K562 (cell line): ENCODE results near the gene PPP1R9A. TPM values are rescaled to one million over a fixed set of nuclear protein-coding genes. Genes with fewer than 3 reads are reported as not detected.

Source experiments
- ATAC-seq: fragments of 200-7000 bp; cut with Tn5 transposase; 3 replicates; pipeline ENCODE4 v1.9.1; 2020; ENCODE audit warnings: moderate library complexity
- BruUV-seq: library from RNA; stranded (reverse); fragments of 400-500 nt; replicated peaks from 2 replicates; lab custom pipeline; 2021; lab: Mats Ljungman, UMichigan
- CTCF ChIA-PET: fragments of 300-600 bp; formaldehyde crosslinking; extraction: SDS; loops from one replicate; lab custom pipeline; 2021; ENCODE audit warnings: low intra/inter-chr PET ratio; lab: Yijun Ruan, JAX
- POLR2A ChIA-PET: fragments of 300-600, 350-650 bp; sonication (Branson Sonifier 250); formaldehyde crosslinking; extraction: SDS; loops from one replicate; lab custom pipeline; 2021; ENCODE audit warnings: antibody characterized with exemption, inconsistent platforms; lab: Yijun Ruan, JAX
- DNase-seq, 4 experiments: peaks; one replicate each; pipeline versions ENCODE4 v3.0.0 to v3.0.0-alpha.2; 2011 to 2018; ENCODE audit warnings: low spot score in 3 of 4, mixed read lengths in 3 of 4; ENCODE audit errors: extremely low read depth in 1 of 4
- FAIRE-seq: peaks from 2 replicates; lab custom pipeline; 2011; peaks lifted over from hg19 to GRCh38; lab: Jason Lieb, UNC
- H2AFZ ChIP-seq: 2 replicates; pipeline ENCODE4 v1.6.0; 2011; ENCODE audit warnings: low read depth, low read length, control low read depth, inconsistent platforms
- H3K27ac ChIP-seq: fragments of 200-600 bp; 3 replicates; pipeline ENCODE4 v1.8.0; 2011; ENCODE audit warnings: low read depth, mild to moderate bottlenecking, control low read depth, inconsistent platforms, low read length, moderate library complexity, mixed read lengths; ENCODE audit errors: extremely low read depth
- H3K27me3 ChIP-seq, 2 experiments: fragments of 300-600 bp in 1 of 2; 2 replicates in 1 of 2; 3 replicates in 1 of 2; pipeline versions ENCODE4 v1.6.0 to v1.8.0; 2011; ENCODE audit warnings: inconsistent platforms in 2 of 2, low read length in 2 of 2, mild to moderate bottlenecking in 1 of 2, mixed read lengths in 1 of 2, moderate library complexity in 1 of 2; ENCODE audit not compliant: control insufficient read depth in 2 of 2, insufficient read depth in 2 of 2
- H3K36me3 ChIP-seq: fragments of 300-600 bp; 3 replicates; pipeline ENCODE4 v1.8.0; 2011; ENCODE audit warnings: mild to moderate bottlenecking, low read length, inconsistent platforms; ENCODE audit not compliant: control insufficient read depth, insufficient read depth
- H3K4me1 ChIP-seq, 2 experiments: fragments of 200-600 bp in 1 of 2; replicated peaks in 1 of 2; 2 replicates in 1 of 2; 3 replicates in 1 of 2; pipeline versions ENCODE4 v1.5.1 to v1.8.0; 2011; ENCODE audit warnings: inconsistent platforms in 2 of 2, low read length in 2 of 2, mild to moderate bottlenecking in 1 of 2, mixed read lengths in 1 of 2, moderate library complexity in 1 of 2; ENCODE audit not compliant: control insufficient read depth in 2 of 2, insufficient read depth in 2 of 2
- H3K4me2 ChIP-seq: 2 replicates; pipeline ENCODE4 v1.6.1; 2011; ENCODE audit warnings: low read length, control low read depth, inconsistent platforms, mixed read lengths; ENCODE audit not compliant: insufficient read depth
- H3K4me3 ChIP-seq: fragments of 200-600 bp; sonication (generic), shearing (Covaris generic); 2 replicates; pipeline ENCODE4 v1.5.1; 2016; ENCODE audit warnings: control low read depth, inconsistent platforms
- H3K79me2 ChIP-seq: fragments of 200-600 bp; 3 replicates; pipeline ENCODE4 v1.8.0; 2011; ENCODE audit warnings: low read length, inconsistent platforms; ENCODE audit not compliant: control insufficient read depth, insufficient read depth
- H3K9ac ChIP-seq, 2 experiments: 2 replicates each; pipeline versions ENCODE4 v1.6.0 to v1.6.1; 2011; ENCODE audit warnings: low read depth in 2 of 2, low read length in 2 of 2, control low read depth in 1 of 2, inconsistent platforms in 1 of 2, mild to moderate bottlenecking in 1 of 2, mixed read lengths in 1 of 2; ENCODE audit not compliant: insufficient read depth in 1 of 2
- H3K9me1 ChIP-seq: one replicate; pipeline ENCODE4 v1.6.0; 2011; ENCODE audit warnings: inconsistent platforms, mild to moderate bottlenecking, low read length, moderate library complexity; ENCODE audit not compliant: control insufficient read depth, insufficient read depth
- H3K9me3 ChIP-seq: replicated peaks from 2 replicates; pipeline ENCODE4 v1.5.1; 2011; ENCODE audit warnings: low read depth, low read length, inconsistent platforms; ENCODE audit not compliant: control insufficient read depth, insufficient read depth
- H4K20me1 ChIP-seq: replicated peaks from 2 replicates; pipeline ENCODE4 v1.6.1; 2011; ENCODE audit warnings: low read length, inconsistent platforms, mixed read lengths; ENCODE audit not compliant: control insufficient read depth, insufficient read depth
- ATF2 ChIP-seq: sonication (generic); formaldehyde crosslinking; IDR thresholded peaks from 2 replicates; pipeline ENCODE4 v1.8.1; 2022; ENCODE audit warnings: missing genetic modification reagents
- CBFB ChIP-seq: sonication (generic); formaldehyde crosslinking; IDR thresholded peaks from 2 replicates; pipeline ENCODE4 v1.4.0; 2020; ENCODE audit warnings: mild to moderate bottlenecking, missing genetic modification reagents
- CEBPG ChIP-seq, 3 experiments: fragments of 200-800 bp in 1 of 3; sonication (Bioruptor generic) in 1 of 3; sonication (generic) in 1 of 3; formaldehyde crosslinking in 1 of 3; IDR thresholded peaks in 2 of 3; conservative IDR thresholded peaks in 1 of 3; 2 replicates each; pipeline versions ENCODE4 v1.6.1 to v1.8.0; 2016 to 2022; ENCODE audit warnings: missing compliant biosample characterization in 2 of 3, missing genetic modification characterization in 2 of 3, mild to moderate bottlenecking in 1 of 3, missing genetic modification reagents in 1 of 3
- DIDO1 ChIP-seq: fragments of 450-650 bp; IDR thresholded peaks from 2 replicates; pipeline ENCODE4 v1.6.1; 2016; ENCODE audit warnings: low read depth, missing biosample characterization, missing genetic modification characterization
- EP300 ChIP-seq: IDR thresholded peaks from 2 replicates; pipeline ENCODE4 v1.6.1; 2012; ENCODE audit warnings: low read length, improper control_type of control experiment
- HOXB6 ChIP-seq: fragments of 250-450 bp; sonication (Bioruptor Pico); IDR thresholded peaks from 2 replicates; pipeline ENCODE4 v1.5.1; 2022; ENCODE audit warnings: mild to moderate bottlenecking, borderline replicate concordance
- ZNF165 ChIP-seq: fragments of 250-450 bp; sonication (Bioruptor Pico); IDR thresholded peaks from 2 replicates; pipeline ENCODE4 v1.4.0; 2020; ENCODE audit warnings: borderline replicate concordance
- ZNF445 ChIP-seq: fragments of 250-450 bp; sonication (Bioruptor Pico); IDR thresholded peaks from 2 replicates; pipeline ENCODE4 v1.4.0; 2020; ENCODE audit warnings: low read depth, mild to moderate bottlenecking, moderate library complexity
- ZNF57 ChIP-seq: fragments of 450-650 bp; formaldehyde crosslinking; IDR thresholded peaks from 2 replicates; pipeline ENCODE4 v1.4.0; 2020; ENCODE audit warnings: mild to moderate bottlenecking, moderate library complexity
- WGBS: fragments of 100-300 bp; shearing (Covaris generic); methylation state at CpG from one replicate; pipeline ENCODE4 v1.1.6; 2016; ENCODE audit warnings: low coverage, mixed read lengths; ENCODE audit not compliant: insufficient coverage; ENCODE audit errors: missing lambda C conversion rate; 5-methylcytosine and 5-hydroxymethylcytosine counted together
- in situ Hi-C: fragments of 300-500 bp; cut with MboI; formaldehyde crosslinking; loops from 4 replicates; pipeline ENCODE4 v1.15.0; 2018; ENCODE audit warnings: inconsistent platforms, mixed read lengths
- intact Hi-C: fragments of 100-400 bp; cut with micrococcal nuclease; formaldehyde crosslinking; loops from 2 replicates; pipeline ENCODE4 v1.14.2; 2022
- polyA plus RNA-seq, 8 experiments: library from polyadenylated mRNA; depleted of rRNA in 4 of 8; stranded (reverse) in 5 of 8; unstranded in 3 of 8; fragments of >200 nt; fragmentation: Nextera tagmentation in 2 of 8; fragmentation: Illumina TruSeq in 1 of 8; extraction: Ambion mirVana in 2 of 8; extraction: Trizol in 1 of 8; gene quantifications; 2 replicates each; pipeline versions ENCODE4 v1.2.1 to v1.2.3, GENCODE V29; 2011 to 2014; ENCODE audit warnings: inconsistent platforms in 1 of 8, missing spikeins in 1 of 8
- total RNA-seq, 7 experiments: library from RNA; depleted of rRNA in 6 of 7; stranded (reverse); fragments of >200 nt in 6 of 7; fragmentation: Illumina TruSeq in 2 of 7; extraction: Trizol in 2 of 7; gene quantifications; 2 replicates each; pipeline versions ENCODE4 v1.2.1 to v1.2.3, GENCODE V29; 2011 to 2021; ENCODE audit warnings: low replicate concordance in 1 of 7
- TF ChIP-seq, protein P1 (sequence below): fragments of 250-450 bp; sonication (Bioruptor Pico); IDR thresholded peaks from 2 replicates; pipeline ENCODE4 v1.8.0; 2021; ENCODE audit warnings: moderate library complexity, mild to moderate bottlenecking, inconsistent platforms
- TF ChIP-seq, protein P2 (sequence below): sonication (generic); formaldehyde crosslinking; IDR thresholded peaks from 2 replicates; pipeline ENCODE4 v1.8.1; 2023; ENCODE audit warnings: mild to moderate bottlenecking, missing genetic modification reagents

The PPP1R9A gene
- total and polyA plus RNA-seq, 9 of the 15 experiments (the other 6 are each of a cell fraction or from before 2014, with no cell fraction given) = 0.24 TPM; not detected in 8

- Histone ChIP-seq H2AFZ (no peak overlapping the region), H3K79me2 (no peaks in the 10 kb centered on the region), H3K4me3 (no peak overlapping the region), H3K27me3 (no peaks in the 10 kb centered on the region), H3K9me1 (no peaks in the 10 kb centered on the region), H3K9ac (no peak overlapping the region), H4K20me1 (no peaks in the 10 kb centered on the region), H3K9me3 (no peaks in the 10 kb centered on the region), H3K4me2 (no peak overlapping the region), H3K36me3 (no peaks in the 10 kb centered on the region), H3K27ac (no peak overlapping the region), H3K4me1 (no peaks in the 10 kb centered on the region)
- no peak for ATAC-seq
- BruUV-seq = no TSS peak
- DNase-seq = no peak
- FAIRE-seq = no peak
- intact Hi-C loops (no loop called here), in situ Hi-C loops (no loop called here)
- ChIA-PET POLR2A (no interaction called here), CTCF (no interaction called here)
- WGBS = 4% methylated on average over 4 of the region's 4 CpGs
- no peak for TF ChIP-seq ATF2 (CRISPR knock-in tag)
- TF ChIP-seq EP300 = no peak
- TF ChIP-seq ZNF165 (CRISPR knock-in tag) = no peak
- TF ChIP-seq, protein P1, sequence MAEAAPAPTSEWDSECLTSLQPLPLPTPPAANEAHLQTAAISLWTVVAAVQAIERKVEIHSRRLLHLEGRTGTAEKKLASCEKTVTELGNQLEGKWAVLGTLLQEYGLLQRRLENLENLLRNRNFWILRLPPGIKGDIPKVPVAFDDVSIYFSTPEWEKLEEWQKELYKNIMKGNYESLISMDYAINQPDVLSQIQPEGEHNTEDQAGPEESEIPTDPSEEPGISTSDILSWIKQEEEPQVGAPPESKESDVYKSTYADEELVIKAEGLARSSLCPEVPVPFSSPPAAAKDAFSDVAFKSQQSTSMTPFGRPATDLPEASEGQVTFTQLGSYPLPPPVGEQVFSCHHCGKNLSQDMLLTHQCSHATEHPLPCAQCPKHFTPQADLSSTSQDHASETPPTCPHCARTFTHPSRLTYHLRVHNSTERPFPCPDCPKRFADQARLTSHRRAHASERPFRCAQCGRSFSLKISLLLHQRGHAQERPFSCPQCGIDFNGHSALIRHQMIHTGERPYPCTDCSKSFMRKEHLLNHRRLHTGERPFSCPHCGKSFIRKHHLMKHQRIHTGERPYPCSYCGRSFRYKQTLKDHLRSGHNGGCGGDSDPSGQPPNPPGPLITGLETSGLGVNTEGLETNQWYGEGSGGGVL (CRISPR knock-in tag) = no peak
- no peak for TF ChIP-seq CEBPG (CRISPR knock-in tag; IDR thresholded peaks at IDR 0.05)
- TF ChIP-seq CEBPG (tag; conservative IDR thresholded peaks at IDR 0.05 in 1 of 2, IDR thresholded peaks at IDR 0.05 in 1 of 2) = no peak
- TF ChIP-seq HOXB6 (CRISPR knock-in tag) = no peak
- no peak for TF ChIP-seq ZNF445
- no peak for TF ChIP-seq CBFB (CRISPR knock-in tag)
- TF ChIP-seq, protein P2, sequence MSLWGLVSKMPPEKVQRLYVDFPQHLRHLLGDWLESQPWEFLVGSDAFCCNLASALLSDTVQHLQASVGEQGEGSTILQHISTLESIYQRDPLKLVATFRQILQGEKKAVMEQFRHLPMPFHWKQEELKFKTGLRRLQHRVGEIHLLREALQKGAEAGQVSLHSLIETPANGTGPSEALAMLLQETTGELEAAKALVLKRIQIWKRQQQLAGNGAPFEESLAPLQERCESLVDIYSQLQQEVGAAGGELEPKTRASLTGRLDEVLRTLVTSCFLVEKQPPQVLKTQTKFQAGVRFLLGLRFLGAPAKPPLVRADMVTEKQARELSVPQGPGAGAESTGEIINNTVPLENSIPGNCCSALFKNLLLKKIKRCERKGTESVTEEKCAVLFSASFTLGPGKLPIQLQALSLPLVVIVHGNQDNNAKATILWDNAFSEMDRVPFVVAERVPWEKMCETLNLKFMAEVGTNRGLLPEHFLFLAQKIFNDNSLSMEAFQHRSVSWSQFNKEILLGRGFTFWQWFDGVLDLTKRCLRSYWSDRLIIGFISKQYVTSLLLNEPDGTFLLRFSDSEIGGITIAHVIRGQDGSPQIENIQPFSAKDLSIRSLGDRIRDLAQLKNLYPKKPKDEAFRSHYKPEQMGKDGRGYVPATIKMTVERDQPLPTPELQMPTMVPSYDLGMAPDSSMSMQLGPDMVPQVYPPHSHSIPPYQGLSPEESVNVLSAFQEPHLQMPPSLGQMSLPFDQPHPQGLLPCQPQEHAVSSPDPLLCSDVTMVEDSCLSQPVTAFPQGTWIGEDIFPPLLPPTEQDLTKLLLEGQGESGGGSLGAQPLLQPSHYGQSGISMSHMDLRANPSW = no peak
- TF ChIP-seq ZNF57 (CRISPR knock-in tag) = no peak
- no peak for TF ChIP-seq DIDO1 (tag)
Measured at GRCh38 chr7:95144256-95144655, 236.9 kb downstream of the PPP1R9A start.
